Measurements from ENCODE around the gene ACAD9.
"Not testable (repeated sequence)": the region's sequence is repeated elsewhere in the genome, so short reads cannot be mapped to it uniquely, and the experiment has no call there.

The ACAD9 gene

GRCh38 chr3:128902426-128902825 lies 23.0 kb downstream of the ACAD9 start:
- no peak for DNase-seq

- no peak for DNase-seq
These were observed 24.1 kb downstream of the ACAD9 start for GRCh38 chr3:128903501-128903900.

DNA sequence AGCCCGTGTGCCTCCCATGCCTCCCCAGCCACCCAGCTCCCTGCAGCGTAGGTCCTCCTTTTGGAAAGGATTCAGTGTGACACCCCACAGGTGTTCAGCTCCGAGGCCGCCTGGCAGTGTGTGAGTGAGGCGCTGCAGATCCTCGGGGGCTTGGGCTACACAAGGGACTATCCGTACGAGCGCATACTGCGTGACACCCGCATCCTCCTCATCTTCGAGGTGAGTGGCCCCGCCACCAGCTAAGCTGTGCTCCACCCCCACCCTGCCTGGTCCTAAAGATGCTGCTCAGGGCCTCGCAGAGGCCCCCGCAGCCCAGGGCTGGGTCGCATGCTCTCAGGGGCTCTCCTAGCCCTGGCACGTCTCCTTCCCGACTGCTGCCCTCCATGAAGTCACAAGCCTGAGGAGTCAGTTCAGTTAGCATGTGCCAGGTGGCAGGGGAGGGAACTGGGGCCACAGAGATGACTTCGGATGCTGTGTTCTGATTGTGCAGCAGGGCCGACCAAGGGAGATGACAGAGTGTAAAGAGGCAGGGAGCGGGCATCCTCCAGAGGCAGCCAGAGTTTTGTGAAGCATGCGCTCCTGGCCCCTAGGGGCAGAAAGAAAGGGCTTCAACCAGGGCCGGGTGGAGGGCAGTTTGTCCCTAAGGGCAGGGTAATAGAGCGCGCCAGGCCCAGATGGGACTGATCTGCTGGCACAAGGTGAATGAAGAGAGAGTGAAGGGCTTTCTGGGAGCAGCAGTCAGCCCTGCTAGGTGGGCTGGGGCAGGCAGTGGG lies 26.8 kb downstream of the ACAD9 start:
- no peak for DNase-seq

- no peak for DNase-seq
These were observed 27.5 kb downstream of the ACAD9 start for GRCh38 chr3:128906804-128907525.

GRCh38 chr3:128907706-128908445 lies 28.5 kb downstream of the ACAD9 start:
- DNase-seq = no peak

GRCh38 chr3:128908951-128909350 lies 29.5 kb downstream of the ACAD9 start:
- DNase-seq = no peak

DNA sequence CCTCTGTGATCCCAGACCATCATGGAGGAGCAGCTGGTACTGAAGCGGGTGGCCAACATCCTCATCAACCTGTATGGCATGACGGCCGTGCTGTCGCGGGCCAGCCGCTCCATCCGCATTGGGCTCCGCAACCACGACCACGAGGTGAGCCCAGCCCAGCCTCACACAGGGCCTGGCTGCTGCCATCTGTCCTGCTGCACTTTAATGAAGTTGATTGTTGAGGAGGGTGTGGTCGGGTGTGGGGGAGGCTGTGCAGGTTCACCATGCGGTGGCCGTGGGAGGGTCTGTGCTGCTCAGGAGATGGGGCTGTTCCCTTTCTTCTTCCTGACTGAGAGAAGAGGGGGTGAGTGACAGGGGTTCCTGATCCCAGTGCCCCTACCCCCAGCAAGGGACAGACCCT lies 30.6 kb downstream of the ACAD9 start:
- no peak for DNase-seq

- DNase-seq = no peak
These were observed 32.5 kb downstream of the ACAD9 start for GRCh38 chr3:128911911-128912310.

DNA sequence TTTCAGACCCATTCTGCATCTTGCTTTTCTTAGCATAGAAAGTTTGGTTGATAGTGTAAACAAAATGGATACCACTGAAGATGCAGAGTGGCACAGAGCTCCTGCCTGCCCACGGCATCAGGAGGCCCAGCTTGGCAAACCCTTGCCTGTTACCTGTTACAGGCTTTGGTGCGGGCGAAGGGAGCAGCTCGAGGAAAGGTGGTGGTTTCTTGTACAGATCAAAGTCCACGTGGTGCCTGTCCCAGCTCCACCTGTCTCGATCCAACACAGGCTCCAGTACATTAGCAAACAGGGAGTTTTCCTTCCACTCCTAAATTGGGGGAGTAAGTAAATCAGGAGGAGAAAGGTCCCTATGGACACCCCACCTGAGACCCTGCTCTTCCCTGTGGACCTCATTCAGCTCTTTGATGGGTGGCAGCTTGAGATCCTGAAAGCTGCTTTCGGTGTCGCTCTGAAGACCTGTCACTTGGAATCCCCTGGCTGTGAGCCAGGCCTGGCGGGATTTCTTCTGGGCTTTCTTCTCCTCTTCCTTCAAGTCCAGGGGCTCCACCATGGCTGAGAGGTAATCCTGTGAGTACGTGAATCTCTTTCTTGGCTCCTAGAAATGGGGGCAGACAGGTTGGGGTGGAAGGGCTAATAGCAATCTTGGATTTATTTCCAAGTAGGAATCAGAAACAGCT lies 35.7 kb downstream of the ACAD9 start:
- DNase-seq = no peak

- DNase-seq = no peak
These were observed 37.9 kb downstream of the ACAD9 start for GRCh38 chr3:128917291-128917690.

DNA sequence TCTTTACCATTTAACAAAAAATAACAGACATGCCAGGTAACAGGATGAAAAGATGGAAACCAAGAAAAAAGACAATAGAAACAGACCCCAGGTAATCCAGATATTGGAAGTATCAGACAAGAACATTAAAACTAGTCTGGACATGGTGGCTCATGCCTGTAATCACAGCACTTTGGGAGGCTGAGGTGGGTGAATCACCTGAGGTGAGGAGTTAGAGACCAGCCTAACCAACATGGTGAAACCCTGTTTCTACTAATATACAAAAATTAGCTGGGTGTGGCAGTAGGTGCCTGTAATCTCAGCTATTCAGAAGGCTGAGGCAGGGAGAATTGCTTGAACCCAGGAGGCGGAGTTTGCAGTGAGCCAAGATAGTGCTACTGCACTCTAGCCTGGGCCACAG lies 40.6 kb downstream of the ACAD9 start:
- no peak for DNase-seq

- DNase-seq = no peak
These were observed 43.5 kb downstream of the ACAD9 start for GRCh38 chr3:128922804-128923459.

- no peak for DNase-seq
These were observed 44.2 kb downstream of the ACAD9 start for GRCh38 chr3:128923576-128923975.

DNA sequence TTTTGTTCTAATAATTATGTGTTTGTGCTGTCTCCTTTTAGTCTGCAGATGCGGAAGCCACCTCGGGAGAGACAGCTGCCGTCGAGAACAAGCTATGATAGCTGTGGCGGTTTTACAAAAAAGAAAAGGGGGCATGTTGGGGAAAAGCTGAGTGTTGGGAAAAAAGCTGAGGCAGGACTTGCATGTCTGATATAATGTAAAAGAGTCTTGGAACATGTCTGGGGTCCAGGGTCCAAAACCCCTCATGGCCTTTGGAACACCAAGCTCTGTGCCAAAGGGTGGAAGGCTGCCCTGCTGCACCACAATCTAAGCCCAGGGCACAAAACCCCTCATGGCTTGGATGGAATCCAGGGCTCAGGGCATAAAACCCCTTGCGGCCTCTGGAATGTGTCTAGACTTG lies 44.6 kb downstream of the ACAD9 start:
- not testable (repeated sequence) for DNase-seq

GRCh38 chr3:128929364-128929763 lies 49.9 kb downstream of the ACAD9 start:
- no peak for DNase-seq

GRCh38 chr3:128931046-128931445 lies 51.6 kb downstream of the ACAD9 start:
- DNase-seq = no peak

GRCh38 chr3:128932516-128933212 lies 53.2 kb downstream of the ACAD9 start:
- DNase-seq = no peak

- DNase-seq = no peak
These were observed 53.9 kb downstream of the ACAD9 start for GRCh38 chr3:128933213-128933921.

GRCh38 chr3:128933922-128934253 lies 54.5 kb downstream of the ACAD9 start:
- no peak for DNase-seq

GRCh38 chr3:128935922-128936321 lies 56.5 kb downstream of the ACAD9 start:
- DNase-seq = no peak

- DNase-seq = no peak
These were observed 56.9 kb downstream of the ACAD9 start for GRCh38 chr3:128936341-128936740.

Measured in suppressor macrophage treated with lipopolysaccharide for 4 hours (primary cell).